ENCODE results near the gene TSC2.

TSC2 gene

GRCh38 chr16:2088759-2089358 is 41.1 kb downstream of the TSC2 start:
- peaks cover 15 to 51% (median 44%) of the 10 kb centered on the region in 10 experiments for H3K4me1 ChIP-seq
- no peak overlapping the region for H3K27ac ChIP-seq
- H3K4me2 ChIP-seq = no peak overlapping the region; a peak in 1 of 22 replicates
- 0 out of 22 replicates have a peak overlapping the region, but pooled peaks of 1 of the 11 experiments have one; percentile 52 for H3K9ac ChIP-seq
- TF ChIP-seq Cebpa-rat (IDR thresholded peaks at IDR 0.05) = no peak
- H3K36me3 ChIP-seq = peaks cover 80 to 97% (median 92%) of the 10 kb centered on the region in 11 experiments
- no peak overlapping the region for H3K4me3 ChIP-seq
- H3K27me3 ChIP-seq = no peaks in the 10 kb centered on the region
- peaks cover 22 to 96% (median 68%) of the 10 kb centered on the region in 11 experiments; a peak in 21 of 22 replicates for H4K20me1 ChIP-seq
- H3K9me3 ChIP-seq (replicated peaks in 1 of 11) = no peaks in the 10 kb centered on the region

GRCh38 chr16:2089706-2090480 is 42.1 kb downstream of the TSC2 start:
- Histone ChIP-seq H3K36me3 (peaks cover 80 to 97% (median 93%) of the 10 kb centered on the region in 11 experiments), H4K20me1 (peaks cover 15 to 96% (median 58%) of the 10 kb centered on the region in 11 experiments; a peak in 21 of 22 replicates), H3K4me3 (no peak overlapping the region), H3K27ac (no peak overlapping the region), H3K4me1 (peaks cover 12 to 41% (median 34%) of the 10 kb centered on the region in 10 experiments), H3K27me3 (no peaks in the 10 kb centered on the region), H3K9me3 (replicated peaks in 1 of 11) (no peaks in the 10 kb centered on the region), H3K4me2 (no peak overlapping the region), H3K9ac (peak overlapping the region in 1 of 11 experiments; percentile 5; a peak in 1 of 22 replicates)
- TF ChIP-seq Cebpa-rat (IDR thresholded peaks at IDR 0.05) = no peak

- Histone ChIP-seq H3K9ac (no peak overlapping the region), H4K20me1 (peaks cover 15 to 94% (median 58%) of the 10 kb centered on the region in 11 experiments; a peak in 21 of 22 replicates), H3K4me2 (no peak overlapping the region), H3K27ac (no peak overlapping the region), H3K9me3 (replicated peaks in 1 of 11) (no peaks in the 10 kb centered on the region), H3K4me3 (no peak overlapping the region), H3K4me1 (peaks cover 12 to 35% (median 28%) of the 10 kb centered on the region in 10 experiments), H3K27me3 (no peaks in the 10 kb centered on the region; a peak in 1 of 22 replicates), H3K36me3 (peaks cover 77 to 97% (median 93%) of the 10 kb centered on the region in 11 experiments)
- TF ChIP-seq Cebpa-rat (IDR thresholded peaks at IDR 0.05) = no peak
These were observed 42.6 kb downstream of the TSC2 start for GRCh38 chr16:2090481-2090776.

- Histone ChIP-seq H4K20me1 (peaks cover 11 to 94% (median 58%) of the 10 kb centered on the region in 11 experiments; a peak in 21 of 22 replicates), H3K27me3 (no peaks in the 10 kb centered on the region; a peak in 1 of 22 replicates), H3K9ac (no peak overlapping the region), H3K4me2 (no peak overlapping the region), H3K27ac (no peak overlapping the region), H3K36me3 (peaks cover 80 to 97% (median 93%) of the 10 kb centered on the region in 11 experiments), H3K9me3 (replicated peaks in 1 of 11) (no peaks in the 10 kb centered on the region), H3K4me1 (peaks cover 12 to 30% (median 23%) of the 10 kb centered on the region in 10 experiments), H3K4me3 (no peak overlapping the region)
- TF ChIP-seq Cebpa-rat (IDR thresholded peaks at IDR 0.05) = no peak
These were observed 43.2 kb downstream of the TSC2 start for GRCh38 chr16:2090777-2091546.

GRCh38 chr16:2091547-2092255 is 43.9 kb downstream of the TSC2 start:
- H3K27me3 ChIP-seq = no peaks in the 10 kb centered on the region; a peak in 1 of 22 replicates
- no peak for TF ChIP-seq Cebpa-rat (IDR thresholded peaks at IDR 0.05)
- H3K4me3 ChIP-seq = no peak overlapping the region
- peaks cover 6 to 23% (median 16%) of the 10 kb centered on the region in 10 experiments for H3K4me1 ChIP-seq
- no peaks in the 10 kb centered on the region for H3K9me3 ChIP-seq (replicated peaks in 1 of 11)
- peaks cover 9 to 94% (median 52%) of the 10 kb centered on the region in 11 experiments; a peak in 21 of 22 replicates for H4K20me1 ChIP-seq
- H3K36me3 ChIP-seq = peaks cover 78 to 97% (median 93%) of the 10 kb centered on the region in 11 experiments
- H3K27ac ChIP-seq = no peak overlapping the region
- H3K9ac ChIP-seq = no peak overlapping the region
- H3K4me2 ChIP-seq = no peak overlapping the region

GRCh38 chr16:2092256-2092620 is 44.5 kb downstream of the TSC2 start:
- peaks cover 9 to 94% (median 47%) of the 10 kb centered on the region in 11 experiments; a peak in 20 of 22 replicates for H4K20me1 ChIP-seq
- no peak for TF ChIP-seq Cebpa-rat (IDR thresholded peaks at IDR 0.05)
- no peaks in the 10 kb centered on the region for H3K9me3 ChIP-seq (replicated peaks in 1 of 11)
- H3K4me3 ChIP-seq = no peak overlapping the region
- H3K27me3 ChIP-seq = no peaks in the 10 kb centered on the region; a peak in 1 of 22 replicates
- no peak overlapping the region for H3K4me2 ChIP-seq
- H3K36me3 ChIP-seq = peaks cover 80 to 97% (median 96%) of the 10 kb centered on the region in 11 experiments
- peaks cover under 1 to 17% (median 10%) of the 10 kb centered on the region in 10 experiments for H3K4me1 ChIP-seq
- no peak overlapping the region for H3K9ac ChIP-seq
- H3K27ac ChIP-seq = no peak overlapping the region

GRCh38 chr16:2092866-2093265 is 45.1 kb downstream of the TSC2 start:
- Histone ChIP-seq H3K9ac (no peak overlapping the region), H3K9me3 (replicated peaks in 1 of 11) (no peaks in the 10 kb centered on the region), H3K36me3 (peaks cover 79 to 97% (median 95%) of the 10 kb centered on the region in 11 experiments), H3K27me3 (no peaks in the 10 kb centered on the region; a peak in 1 of 22 replicates), H3K4me1 (peaks cover 0 to 11% (median 4%) of the 10 kb centered on the region in 10 experiments; a peak in 14 of 20 replicates), H3K4me3 (no peak overlapping the region), H3K4me2 (no peak overlapping the region), H3K27ac (no peak overlapping the region), H4K20me1 (peaks cover 6 to 94% (median 41%) of the 10 kb centered on the region in 11 experiments; a peak in 19 of 22 replicates)
- no peak for TF ChIP-seq Cebpa-rat (IDR thresholded peaks at IDR 0.05)

GRCh38 chr16:2093793-2094192 is 46.0 kb downstream of the TSC2 start:
- peaks cover 70 to 90% (median 86%) of the 10 kb centered on the region in 11 experiments for H3K36me3 ChIP-seq
- H3K9ac ChIP-seq = no peak overlapping the region

More at GRCh38 chr16:2093793-2094192, 46.0 kb downstream of the TSC2 start:
- Histone ChIP-seq H3K27me3 (no peaks in the 10 kb centered on the region; a peak in 1 of 22 replicates), H3K4me3 (no peak overlapping the region), H4K20me1 (peaks cover 0 to 84% (median 31%) of the 10 kb centered on the region in 11 experiments; a peak in 15 of 22 replicates), H3K4me1 (peaks cover 0 to 2% (median 0%) of the 10 kb centered on the region in 10 experiments; a peak in 1 of 20 replicates), H3K27ac (no peak overlapping the region), H3K4me2 (no peak overlapping the region), H3K9me3 (replicated peaks in 1 of 11) (no peaks in the 10 kb centered on the region)
- TF ChIP-seq Cebpa-rat (IDR thresholded peaks at IDR 0.05) = no peak
